ENCODE results near the gene MTRFR.

DNA sequence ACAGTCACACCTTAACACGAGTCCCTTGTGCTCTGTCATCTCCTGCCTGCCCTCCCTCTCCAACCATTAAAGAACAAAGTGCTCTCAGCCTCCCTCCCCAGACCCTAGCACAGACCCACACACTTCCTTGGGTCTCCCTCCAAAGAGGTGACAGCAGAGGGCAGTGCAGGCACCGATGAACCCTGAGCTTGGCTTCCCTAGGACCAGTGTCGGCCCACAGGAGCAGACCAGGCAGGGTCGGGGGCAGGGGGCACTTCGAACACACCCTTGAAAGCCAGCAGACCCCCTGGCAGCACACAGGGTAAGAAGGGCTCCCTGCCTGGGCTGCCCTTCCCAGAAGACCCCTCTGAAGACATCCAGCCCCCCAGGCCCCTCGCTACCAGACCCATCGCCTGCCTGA lies 31.4 kb downstream of the MTRFR start:
- no peak for TF ChIP-seq POLR2A (IDR thresholded peaks at IDR 0.05; ENCODE audit: low read depth, low read length)
- TF ChIP-seq, protein P1, sequence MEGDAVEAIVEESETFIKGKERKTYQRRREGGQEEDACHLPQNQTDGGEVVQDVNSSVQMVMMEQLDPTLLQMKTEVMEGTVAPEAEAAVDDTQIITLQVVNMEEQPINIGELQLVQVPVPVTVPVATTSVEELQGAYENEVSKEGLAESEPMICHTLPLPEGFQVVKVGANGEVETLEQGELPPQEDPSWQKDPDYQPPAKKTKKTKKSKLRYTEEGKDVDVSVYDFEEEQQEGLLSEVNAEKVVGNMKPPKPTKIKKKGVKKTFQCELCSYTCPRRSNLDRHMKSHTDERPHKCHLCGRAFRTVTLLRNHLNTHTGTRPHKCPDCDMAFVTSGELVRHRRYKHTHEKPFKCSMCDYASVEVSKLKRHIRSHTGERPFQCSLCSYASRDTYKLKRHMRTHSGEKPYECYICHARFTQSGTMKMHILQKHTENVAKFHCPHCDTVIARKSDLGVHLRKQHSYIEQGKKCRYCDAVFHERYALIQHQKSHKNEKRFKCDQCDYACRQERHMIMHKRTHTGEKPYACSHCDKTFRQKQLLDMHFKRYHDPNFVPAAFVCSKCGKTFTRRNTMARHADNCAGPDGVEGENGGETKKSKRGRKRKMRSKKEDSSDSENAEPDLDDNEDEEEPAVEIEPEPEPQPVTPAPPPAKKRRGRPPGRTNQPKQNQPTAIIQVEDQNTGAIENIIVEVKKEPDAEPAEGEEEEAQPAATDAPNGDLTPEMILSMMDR (IDR thresholded peaks at IDR 0.05; ENCODE audit: extremely low read depth in 1 of 2, insufficient read depth in 1 of 2, low read depth in 1 of 2, low read length in 2 of 2): peak in 1 of 2 donors; percentile 14
- no peak for TF ChIP-seq POLR2AphosphoS5 (IDR thresholded peaks at IDR 0.05; ENCODE audit: insufficient read depth, low read depth, low read length)
- TF ChIP-seq JUN (IDR thresholded peaks at IDR 0.05; ENCODE audit: borderline replicate concordance, insufficient read depth, insufficient read length, low read depth): no peak
- TF ChIP-seq, protein P2, sequence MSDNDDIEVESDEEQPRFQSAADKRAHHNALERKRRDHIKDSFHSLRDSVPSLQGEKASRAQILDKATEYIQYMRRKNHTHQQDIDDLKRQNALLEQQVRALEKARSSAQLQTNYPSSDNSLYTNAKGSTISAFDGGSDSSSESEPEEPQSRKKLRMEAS (IDR thresholded peaks at IDR 0.05; ENCODE audit: insufficient read depth, insufficient read length): no peak
- TF ChIP-seq MYC (IDR thresholded peaks at IDR 0.05; ENCODE audit: low read depth, low read length): no peak
- TF ChIP-seq EZH2 (IDR thresholded peaks at IDR 0.05; ENCODE audit: borderline replicate concordance, low read depth, low read length, severe bottlenecking): no peak
- no peak for TF ChIP-seq GATA2 (IDR thresholded peaks at IDR 0.05; ENCODE audit: insufficient read depth, insufficient read length, low read depth, low read length)
- no peak for TF ChIP-seq FOS (IDR thresholded peaks at IDR 0.05; ENCODE audit: borderline replicate concordance, insufficient read depth, low read length)
